ENCODE measurements around the gene MLXIPL.
"Not testable (repeated sequence)": the region's sequence is repeated elsewhere in the genome, so short reads cannot be mapped to it uniquely, and the experiment has no call there.

MLXIPL gene

DNA sequence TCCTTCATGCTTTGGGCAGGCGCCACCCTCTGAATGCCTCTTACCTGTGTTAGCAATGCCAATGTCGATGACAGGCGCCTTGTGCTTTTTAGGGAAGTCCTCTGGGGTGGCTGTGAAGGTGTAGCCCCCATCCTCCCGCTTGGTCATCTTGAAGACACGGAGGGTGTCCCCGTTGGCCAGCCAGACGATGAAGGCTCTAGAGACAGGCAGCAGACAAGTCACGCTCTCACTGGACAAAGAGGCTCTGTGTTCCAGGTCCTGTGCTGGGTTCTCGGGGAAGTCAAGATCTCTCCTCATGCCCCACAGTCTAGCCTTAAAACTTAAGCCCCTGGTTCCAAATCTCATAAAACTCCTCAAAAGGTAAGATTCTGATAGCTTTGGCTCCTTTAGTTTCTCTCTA is 51.0 kb downstream of the MLXIPL start:
- TF ChIP-seq, protein P1, sequence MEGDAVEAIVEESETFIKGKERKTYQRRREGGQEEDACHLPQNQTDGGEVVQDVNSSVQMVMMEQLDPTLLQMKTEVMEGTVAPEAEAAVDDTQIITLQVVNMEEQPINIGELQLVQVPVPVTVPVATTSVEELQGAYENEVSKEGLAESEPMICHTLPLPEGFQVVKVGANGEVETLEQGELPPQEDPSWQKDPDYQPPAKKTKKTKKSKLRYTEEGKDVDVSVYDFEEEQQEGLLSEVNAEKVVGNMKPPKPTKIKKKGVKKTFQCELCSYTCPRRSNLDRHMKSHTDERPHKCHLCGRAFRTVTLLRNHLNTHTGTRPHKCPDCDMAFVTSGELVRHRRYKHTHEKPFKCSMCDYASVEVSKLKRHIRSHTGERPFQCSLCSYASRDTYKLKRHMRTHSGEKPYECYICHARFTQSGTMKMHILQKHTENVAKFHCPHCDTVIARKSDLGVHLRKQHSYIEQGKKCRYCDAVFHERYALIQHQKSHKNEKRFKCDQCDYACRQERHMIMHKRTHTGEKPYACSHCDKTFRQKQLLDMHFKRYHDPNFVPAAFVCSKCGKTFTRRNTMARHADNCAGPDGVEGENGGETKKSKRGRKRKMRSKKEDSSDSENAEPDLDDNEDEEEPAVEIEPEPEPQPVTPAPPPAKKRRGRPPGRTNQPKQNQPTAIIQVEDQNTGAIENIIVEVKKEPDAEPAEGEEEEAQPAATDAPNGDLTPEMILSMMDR (IDR thresholded peaks at IDR 0.05; ENCODE audit: insufficient read depth, missing control alignments), result no peak
- DNase-seq (ENCODE audit: insufficient read length, low spot score) (no peak), FAIRE-seq (no peak)

DNA sequence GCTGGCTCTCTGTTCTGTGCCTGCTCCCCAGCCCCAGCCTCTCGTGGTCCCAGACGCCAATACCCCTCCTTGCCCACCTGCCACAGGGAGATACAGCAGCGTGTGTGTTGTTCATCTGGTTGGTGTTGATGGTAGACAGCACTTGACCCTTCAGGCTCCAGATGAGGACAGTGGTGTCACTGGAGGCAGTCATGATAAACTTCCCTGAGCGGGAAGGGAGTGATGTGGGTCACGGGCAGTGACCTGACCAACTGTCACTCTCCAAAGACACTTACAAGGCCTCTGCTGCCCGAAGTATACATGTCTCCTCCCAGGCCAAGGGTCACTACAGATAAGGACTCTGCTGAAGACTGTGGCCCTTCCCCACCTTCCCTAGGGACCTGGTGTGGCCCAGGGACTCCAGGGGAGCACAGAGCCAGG is 51.5 kb downstream of the MLXIPL start:
- no peak for FAIRE-seq
- TF ChIP-seq, protein P1 (IDR thresholded peaks at IDR 0.05; ENCODE audit: insufficient read depth, missing control alignments), result no peak
- no peak for DNase-seq (ENCODE audit: insufficient read length, low spot score)

GRCh38 chr7:73570977-73571376 is 53.3 kb downstream of the MLXIPL start:
- TF ChIP-seq, protein P1 (IDR thresholded peaks at IDR 0.05; ENCODE audit: insufficient read depth, missing control alignments), result no peak
- no peak for DNase-seq (ENCODE audit: insufficient read length, low spot score)
- FAIRE-seq, result no peak

GRCh38 chr7:73570521-73570920 is 53.8 kb downstream of the MLXIPL start:
- no peak for DNase-seq (ENCODE audit: insufficient read length, low spot score)
- TF ChIP-seq, protein P1 (IDR thresholded peaks at IDR 0.05; ENCODE audit: insufficient read depth, missing control alignments), result no peak
- no peak for FAIRE-seq

DNA sequence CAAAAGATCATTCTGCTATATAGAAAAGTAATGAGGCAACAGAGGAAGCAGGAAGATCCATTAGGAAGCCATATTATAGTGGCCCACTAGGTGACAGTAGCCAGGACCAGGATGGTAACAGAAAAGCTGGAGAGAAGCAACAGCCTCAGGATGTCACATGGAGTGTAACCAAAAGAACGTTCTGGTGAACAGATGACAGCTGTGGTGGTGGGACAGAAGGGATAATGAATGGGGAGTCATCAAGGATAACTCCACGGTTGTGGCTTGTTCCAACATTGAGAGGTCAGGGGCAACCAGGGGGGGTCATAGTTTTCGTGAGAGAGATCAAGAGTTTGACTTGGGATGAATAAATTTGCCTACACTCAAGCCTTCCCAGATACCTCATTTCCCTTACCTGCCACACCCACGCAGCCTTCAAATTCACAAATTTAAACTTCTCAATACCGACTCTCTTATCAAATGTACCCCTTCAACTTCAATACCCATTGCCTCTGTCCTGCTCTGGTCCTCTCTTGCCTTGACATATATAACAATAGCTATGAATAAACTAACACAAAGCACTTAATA is 55.2 kb downstream of the MLXIPL start:
- TF ChIP-seq, protein P1 (IDR thresholded peaks at IDR 0.05; ENCODE audit: insufficient read depth, missing control alignments), result no peak
- no peak for DNase-seq (ENCODE audit: insufficient read length, low spot score)
- FAIRE-seq, result no peak

- TF ChIP-seq, protein P1 (IDR thresholded peaks at IDR 0.05; ENCODE audit: insufficient read depth, missing control alignments), result no peak
- no peak for FAIRE-seq
- no peak for DNase-seq (ENCODE audit: insufficient read length, low spot score)
Measured at GRCh38 chr7:73567846-73568685, 56.3 kb downstream of the MLXIPL start.

- DNase-seq (ENCODE audit: insufficient read length, low spot score) (no peak), FAIRE-seq (no peak)
- TF ChIP-seq, protein P1 (IDR thresholded peaks at IDR 0.05; ENCODE audit: insufficient read depth, missing control alignments), result no peak
Measured at GRCh38 chr7:73567140-73567539, 57.2 kb downstream of the MLXIPL start.

- not testable (repeated sequence) for DNase-seq (ENCODE audit: insufficient read length, low spot score); FAIRE-seq
Measured at GRCh38 chr7:73566431-73566830, 57.9 kb downstream of the MLXIPL start.
